Esophagus muscularis mucosa (tissue), 4 donors: ENCODE results near the gene CLDN6. TPM values are rescaled to one million over a fixed set of nuclear protein-coding genes. Genes with fewer than 3 reads are reported as not detected.

Experiments
- DNase-seq: peaks from one replicate; pipeline ENCODE4 v3.0.0-alpha.2; 2017; ENCODE audit errors: extremely low spot score
- H3K27ac ChIP-seq, 4 donors: fragments of 200-600 bp; sonication (generic); replicated peaks in 1 of 4; 1 replicate in 3 of 4; 2 replicates in 1 of 4; pipeline ENCODE4 v1.5.1; 2016 to 2019; ENCODE audit warnings: mild to moderate bottlenecking in 1 of 4
- H3K27me3 ChIP-seq, 4 donors: fragments of 200-600 bp; sonication (generic); one replicate each; pipeline versions ENCODE4 v1.5.1 to v1.6.0; 2016 to 2019
- H3K36me3 ChIP-seq, 4 donors: fragments of 200-600 bp; sonication (generic); one replicate each; pipeline ENCODE4 v1.5.1; 2016 to 2019
- H3K4me1 ChIP-seq, 4 donors: fragments of 200-600 bp; sonication (generic); one replicate each; pipeline ENCODE4 v1.5.1; 2016 to 2019
- H3K4me3 ChIP-seq, 4 donors: fragments of 200-600 bp; sonication (generic); 1 replicate in 2 of 4; 2 replicates in 2 of 4; pipeline ENCODE4 v1.5.1; 2016 to 2019; ENCODE audit warnings: mild to moderate bottlenecking in 4 of 4, moderate library complexity in 1 of 4
- H3K9me3 ChIP-seq, 4 donors: fragments of 200-600 bp; sonication (generic); 1 replicate in 3 of 4; 2 replicates in 1 of 4; pipeline ENCODE4 v1.5.1; 2016 to 2019
- CTCF ChIP-seq, 3 experiments: fragments of 200-600 bp in 2 of 3; fragments of 450-650 bp in 1 of 3; sonication (generic) in 2 of 3; IDR thresholded peaks; one replicate each; pipeline ENCODE4 v1.5.1; 2017 to 2019; ENCODE audit warnings: antibody characterized with exemption in 3 of 3, mild to moderate bottlenecking in 2 of 3, moderate library complexity in 1 of 3
- EP300 ChIP-seq: sonication (generic); formaldehyde crosslinking; IDR thresholded peaks from one replicate; pipeline ENCODE4 v1.6.1; 2017; ENCODE audit warnings: antibody characterized with exemption
- POLR2A ChIP-seq: fragments of 450-650 bp; IDR thresholded peaks from one replicate; pipeline ENCODE4 v1.6.1; 2017; ENCODE audit warnings: antibody characterized with exemption, moderate library complexity, mild to moderate bottlenecking, low read depth
- POLR2AphosphoS5 ChIP-seq, 2 donors: sonication (generic); formaldehyde crosslinking; IDR thresholded peaks; one replicate each; pipeline ENCODE4 v1.6.1; 2017; ENCODE audit warnings: antibody characterized with exemption in 2 of 2
- WGBS: methylation state at CpG from one replicate; pipeline ENCODE4 v1.1.5; 2018; 5-methylcytosine and 5-hydroxymethylcytosine counted together
- intact Hi-C: fragments of 100-400 bp; cut with DNase I; formaldehyde crosslinking; loops from one replicate; pipeline ENCODE4 v1.15.1; 2023
- total RNA-seq, 4 donors: library from RNA; depleted of rRNA; stranded (reverse); fragments of >200 nt; gene quantifications; one replicate each; pipeline versions ENCODE4 v1.1.0 to v1.2.1, GENCODE V29; 2016

The CLDN6 gene
- total RNA-seq, 4 donors from 2014 or later, result not detected

- TF ChIP-seq CTCF (IDR thresholded peaks at IDR 0.05), result no peak
- no peak for TF ChIP-seq POLR2A
- TF ChIP-seq POLR2AphosphoS5 (IDR thresholded peaks at IDR 0.05), result no peak
- no peak for TF ChIP-seq EP300
- intact Hi-C loops, result no loop called here
- Histone ChIP-seq H3K4me1 (peaks cover 45 to 76% (median 64%) of the 10 kb centered on the region in 4 donors), H3K4me3 (peak overlapping the region; percentile 66 to 86 (median 74)), H3K36me3 (peaks cover 11 to 23% (median 20%) of the 10 kb centered on the region in 4 donors), H3K9me3 (no peaks in the 10 kb centered on the region), H3K27ac (peak overlapping the region; percentile 96 to 99 (median 98)), H3K27me3 (peaks cover 0 to 16% (median 11%) of the 10 kb centered on the region in 4 donors)
- no peak for DNase-seq
- WGBS, result 26% methylated on average over 7 of the region's 8 CpGs
These were observed 4.9 kb upstream of the CLDN6 start for GRCh38 chr16:3022684-3023414.

- Histone ChIP-seq H3K27ac (peak overlapping the region; percentile 96 to 99 (median 98)), H3K36me3 (peaks cover 9 to 21% (median 18%) of the 10 kb centered on the region in 4 donors), H3K4me1 (peaks cover 46 to 77% (median 66%) of the 10 kb centered on the region in 4 donors), H3K4me3 (peak overlapping the region; percentile 66 to 86 (median 74)), H3K9me3 (no peaks in the 10 kb centered on the region), H3K27me3 (peaks cover 0 to 22% (median 17%) of the 10 kb centered on the region in 4 donors)
- intact Hi-C loops, result no loop called here
- 4% methylated on average over 8 of the region's 8 CpGs for WGBS
- TF ChIP-seq POLR2AphosphoS5 (IDR thresholded peaks at IDR 0.05) (peak; percentile 79 to 90), POLR2A (no peak), EP300 (no peak), CTCF (IDR thresholded peaks at IDR 0.05) (no peak)
- peak; percentile 97 for DNase-seq
These were observed 4.3 kb upstream of the CLDN6 start for GRCh38 chr16:3022208-3022683.

GRCh38 chr16:3021449-3022207 lies 3.6 kb upstream of the CLDN6 start:
- H3K4me3 ChIP-seq, result peak overlapping the region; percentile 66 to 86 (median 74)
- H3K27me3 ChIP-seq, result peaks cover 0 to 28% (median 20%) of the 10 kb centered on the region in 4 donors
- 7% methylated on average over 6 of the region's 25 CpGs for WGBS
- intact Hi-C loops, result no loop called here
- peaks cover 46 to 77% (median 66%) of the 10 kb centered on the region in 4 donors for H3K4me1 ChIP-seq
- DNase-seq, result no peak
- H3K36me3 ChIP-seq, result peaks cover 3 to 15% (median 11%) of the 10 kb centered on the region in 4 donors
- TF ChIP-seq EP300 (no peak), CTCF (IDR thresholded peaks at IDR 0.05) (peak in 2 of 3 experiments; percentile 37 to 39)
- peak overlapping the region; percentile 96 to 99 (median 98) for H3K27ac ChIP-seq
- no peaks in the 10 kb centered on the region for H3K9me3 ChIP-seq

- Histone ChIP-seq H3K27me3 (peaks cover 0 to 28% (median 20%) of the 10 kb centered on the region in 4 donors), H3K4me3 (peak overlapping the region; percentile 66 to 86 (median 74)), H3K4me1 (peaks cover 46 to 73% (median 66%) of the 10 kb centered on the region in 4 donors), H3K36me3 (peaks cover 0 to 7% (median 3%) of the 10 kb centered on the region in 4 donors), H3K9me3 (no peaks in the 10 kb centered on the region), H3K27ac (peak overlapping the region; percentile 96 to 99 (median 98))
- 0% methylated on average over 16 of the region's 57 CpGs for WGBS
- intact Hi-C loops, result no loop called here
- no peak for TF ChIP-seq CTCF (IDR thresholded peaks at IDR 0.05)
- peak; percentile 78 to 87 for TF ChIP-seq POLR2AphosphoS5 (IDR thresholded peaks at IDR 0.05)
- no peak for TF ChIP-seq EP300
- no peak for TF ChIP-seq POLR2A
- peak; percentile 94 for DNase-seq
These were observed 2.8 kb upstream of the CLDN6 start for GRCh38 chr16:3020604-3021448.
